ENCODE measurements around the gene STK10.

STK10 gene

GRCh38 chr5:172043865-172044264 lies 144.2 kb downstream of the STK10 start:
- no peak overlapping the region for H2AFZ ChIP-seq (ENCODE audit: low read length)
- no peaks in the 10 kb centered on the region for H3K79me2 ChIP-seq (ENCODE audit: insufficient read depth, low read length)
- no peaks in the 10 kb centered on the region for H3K4me1 ChIP-seq (ENCODE audit: insufficient read depth, low read length, poor library complexity, severe bottlenecking)
- no peaks in the 10 kb centered on the region for H3K27me3 ChIP-seq (ENCODE audit: insufficient read depth, low read length, poor library complexity, severe bottlenecking)
- TF ChIP-seq EZH2phosphoT487 (IDR thresholded peaks at IDR 0.05; ENCODE audit: borderline replicate concordance), result no peak
- TF ChIP-seq, protein P1, sequence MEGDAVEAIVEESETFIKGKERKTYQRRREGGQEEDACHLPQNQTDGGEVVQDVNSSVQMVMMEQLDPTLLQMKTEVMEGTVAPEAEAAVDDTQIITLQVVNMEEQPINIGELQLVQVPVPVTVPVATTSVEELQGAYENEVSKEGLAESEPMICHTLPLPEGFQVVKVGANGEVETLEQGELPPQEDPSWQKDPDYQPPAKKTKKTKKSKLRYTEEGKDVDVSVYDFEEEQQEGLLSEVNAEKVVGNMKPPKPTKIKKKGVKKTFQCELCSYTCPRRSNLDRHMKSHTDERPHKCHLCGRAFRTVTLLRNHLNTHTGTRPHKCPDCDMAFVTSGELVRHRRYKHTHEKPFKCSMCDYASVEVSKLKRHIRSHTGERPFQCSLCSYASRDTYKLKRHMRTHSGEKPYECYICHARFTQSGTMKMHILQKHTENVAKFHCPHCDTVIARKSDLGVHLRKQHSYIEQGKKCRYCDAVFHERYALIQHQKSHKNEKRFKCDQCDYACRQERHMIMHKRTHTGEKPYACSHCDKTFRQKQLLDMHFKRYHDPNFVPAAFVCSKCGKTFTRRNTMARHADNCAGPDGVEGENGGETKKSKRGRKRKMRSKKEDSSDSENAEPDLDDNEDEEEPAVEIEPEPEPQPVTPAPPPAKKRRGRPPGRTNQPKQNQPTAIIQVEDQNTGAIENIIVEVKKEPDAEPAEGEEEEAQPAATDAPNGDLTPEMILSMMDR (conservative IDR thresholded peaks at IDR 0.05; ENCODE audit: low read length), result no peak
- no peaks in the 10 kb centered on the region for H3K9me2 ChIP-seq (replicated peaks; ENCODE audit: low read depth, low read length)
- no peaks in the 10 kb centered on the region for H3K9me3 ChIP-seq (ENCODE audit: insufficient read depth, low read depth, low read length)
- no peak overlapping the region for H3K4me3 ChIP-seq (ENCODE audit: low read length, poor library complexity, severe bottlenecking)
- H3K36me3 ChIP-seq (ENCODE audit: insufficient read depth, low read length), result peaks cover 26% of the 10 kb centered on the region; the same call in 1 of the 2 replicates
- no peaks in the 10 kb centered on the region for H3F3A ChIP-seq (ENCODE audit: low read depth)
- H3K4me2 ChIP-seq (ENCODE audit: low read depth, low read length, poor library complexity, severe bottlenecking), result no peak overlapping the region
- no peak overlapping the region for H3K9ac ChIP-seq (ENCODE audit: low read depth, low read length, poor library complexity, severe bottlenecking)
- no peaks in the 10 kb centered on the region for H4K20me1 ChIP-seq (ENCODE audit: insufficient read depth, low read length, poor library complexity, severe bottlenecking)

GRCh38 chr5:172042183-172042582 lies 145.8 kb downstream of the STK10 start:
- Histone ChIP-seq H3K4me1 (ENCODE audit: insufficient read depth, low read length, poor library complexity, severe bottlenecking) (no peaks in the 10 kb centered on the region), H3K9me3 (ENCODE audit: insufficient read depth, low read depth, low read length) (no peaks in the 10 kb centered on the region), H3K9ac (ENCODE audit: low read depth, low read length, poor library complexity, severe bottlenecking) (no peak overlapping the region), H3K4me2 (ENCODE audit: low read depth, low read length, poor library complexity, severe bottlenecking) (no peak overlapping the region), H3K79me2 (ENCODE audit: insufficient read depth, low read length) (no peaks in the 10 kb centered on the region), H4K20me1 (ENCODE audit: insufficient read depth, low read length, poor library complexity, severe bottlenecking) (no peaks in the 10 kb centered on the region), H3K4me3 (ENCODE audit: low read length, poor library complexity, severe bottlenecking) (no peak overlapping the region), H3K9me2 (replicated peaks; ENCODE audit: low read depth, low read length) (no peaks in the 10 kb centered on the region), H3F3A (ENCODE audit: low read depth) (no peaks in the 10 kb centered on the region), H3K36me3 (ENCODE audit: insufficient read depth, low read length) (peaks cover 20% of the 10 kb centered on the region; the same call in 1 of the 2 replicates), H3K27me3 (ENCODE audit: insufficient read depth, low read length, poor library complexity, severe bottlenecking) (no peaks in the 10 kb centered on the region), H2AFZ (ENCODE audit: low read length) (no peak overlapping the region)
- TF ChIP-seq EZH2phosphoT487 (IDR thresholded peaks at IDR 0.05; ENCODE audit: borderline replicate concordance), result no peak
- TF ChIP-seq, protein P1 (conservative IDR thresholded peaks at IDR 0.05; ENCODE audit: low read length), result no peak

DNA sequence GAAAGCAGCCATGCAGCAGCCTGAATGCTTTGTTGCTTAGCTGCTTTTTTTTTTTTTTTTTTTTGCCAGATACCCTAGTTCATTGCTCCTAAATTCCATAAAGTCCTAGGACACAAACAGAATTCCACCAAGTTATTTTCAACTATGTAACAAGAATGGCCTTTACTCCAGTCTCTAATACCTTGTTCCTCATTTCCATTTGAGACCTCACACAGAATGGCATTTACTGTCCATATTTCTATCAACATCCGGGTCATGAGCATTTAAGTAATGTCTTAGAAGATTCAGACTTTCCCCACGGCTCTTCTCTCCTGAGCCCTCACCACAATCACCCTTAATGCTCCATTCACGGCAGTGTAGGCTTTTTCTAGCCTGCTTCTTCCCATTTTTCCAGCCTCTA lies 149.9 kb downstream of the STK10 start:
- H3K4me1 ChIP-seq (ENCODE audit: insufficient read depth, low read length, poor library complexity, severe bottlenecking), result no peaks in the 10 kb centered on the region
- no peaks in the 10 kb centered on the region for H4K20me1 ChIP-seq (ENCODE audit: insufficient read depth, low read length, poor library complexity, severe bottlenecking)
- no peaks in the 10 kb centered on the region for H3K79me2 ChIP-seq (ENCODE audit: insufficient read depth, low read length)
- H3K4me3 ChIP-seq (ENCODE audit: low read length, poor library complexity, severe bottlenecking), result no peak overlapping the region
- no peaks in the 10 kb centered on the region for H3F3A ChIP-seq (ENCODE audit: low read depth)
- no peak overlapping the region for H3K4me2 ChIP-seq (ENCODE audit: low read depth, low read length, poor library complexity, severe bottlenecking)
- no peak overlapping the region for H2AFZ ChIP-seq (ENCODE audit: low read length)
- no peaks in the 10 kb centered on the region for H3K9me2 ChIP-seq (replicated peaks; ENCODE audit: low read depth, low read length)
- no peak overlapping the region for H3K9ac ChIP-seq (ENCODE audit: low read depth, low read length, poor library complexity, severe bottlenecking)
- TF ChIP-seq EZH2phosphoT487 (IDR thresholded peaks at IDR 0.05; ENCODE audit: borderline replicate concordance), result no peak
- TF ChIP-seq, protein P1 (conservative IDR thresholded peaks at IDR 0.05; ENCODE audit: low read length), result no peak
- no peaks in the 10 kb centered on the region for H3K36me3 ChIP-seq (ENCODE audit: insufficient read depth, low read length)
- no peaks in the 10 kb centered on the region for H3K27me3 ChIP-seq (ENCODE audit: insufficient read depth, low read length, poor library complexity, severe bottlenecking)
- no peaks in the 10 kb centered on the region for H3K9me3 ChIP-seq (ENCODE audit: insufficient read depth, low read depth, low read length)
